ENCODE data around the gene CADM3.

Gene CADM3, protein sequence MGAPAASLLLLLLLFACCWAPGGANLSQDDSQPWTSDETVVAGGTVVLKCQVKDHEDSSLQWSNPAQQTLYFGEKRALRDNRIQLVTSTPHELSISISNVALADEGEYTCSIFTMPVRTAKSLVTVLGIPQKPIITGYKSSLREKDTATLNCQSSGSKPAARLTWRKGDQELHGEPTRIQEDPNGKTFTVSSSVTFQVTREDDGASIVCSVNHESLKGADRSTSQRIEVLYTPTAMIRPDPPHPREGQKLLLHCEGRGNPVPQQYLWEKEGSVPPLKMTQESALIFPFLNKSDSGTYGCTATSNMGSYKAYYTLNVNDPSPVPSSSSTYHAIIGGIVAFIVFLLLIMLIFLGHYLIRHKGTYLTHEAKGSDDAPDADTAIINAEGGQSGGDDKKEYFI

DNA sequence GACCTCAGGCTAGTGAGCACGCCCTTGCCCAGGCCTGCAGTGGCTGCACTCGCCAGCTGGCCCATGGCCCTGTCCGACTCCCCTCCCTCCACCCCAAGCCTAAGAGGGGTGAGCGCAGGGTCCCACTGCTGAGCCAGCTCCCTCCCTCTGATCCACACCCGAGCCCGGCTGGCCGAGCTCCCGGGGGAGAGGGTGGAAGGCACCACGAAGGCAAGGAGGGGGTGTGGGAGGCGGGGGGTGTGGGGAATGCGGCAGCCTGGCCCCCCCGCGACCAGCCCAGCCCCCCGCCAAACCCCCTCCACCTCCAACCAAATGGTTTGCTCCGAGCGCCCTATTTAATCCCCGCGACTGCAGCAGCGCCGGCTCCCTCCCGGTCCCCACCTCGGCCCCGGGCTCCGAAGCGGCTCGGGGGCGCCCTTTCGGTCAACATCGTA is at the start of gene CADM3:
Gene CADM3, plus strand, starts transcription at position 362 of the 434 bp plus-strand sequence. CDS start 151 bp downstream, outside the sequence.
- no peak for DNase-seq (ENCODE audit: low read depth in 3 of 3)

DNA sequence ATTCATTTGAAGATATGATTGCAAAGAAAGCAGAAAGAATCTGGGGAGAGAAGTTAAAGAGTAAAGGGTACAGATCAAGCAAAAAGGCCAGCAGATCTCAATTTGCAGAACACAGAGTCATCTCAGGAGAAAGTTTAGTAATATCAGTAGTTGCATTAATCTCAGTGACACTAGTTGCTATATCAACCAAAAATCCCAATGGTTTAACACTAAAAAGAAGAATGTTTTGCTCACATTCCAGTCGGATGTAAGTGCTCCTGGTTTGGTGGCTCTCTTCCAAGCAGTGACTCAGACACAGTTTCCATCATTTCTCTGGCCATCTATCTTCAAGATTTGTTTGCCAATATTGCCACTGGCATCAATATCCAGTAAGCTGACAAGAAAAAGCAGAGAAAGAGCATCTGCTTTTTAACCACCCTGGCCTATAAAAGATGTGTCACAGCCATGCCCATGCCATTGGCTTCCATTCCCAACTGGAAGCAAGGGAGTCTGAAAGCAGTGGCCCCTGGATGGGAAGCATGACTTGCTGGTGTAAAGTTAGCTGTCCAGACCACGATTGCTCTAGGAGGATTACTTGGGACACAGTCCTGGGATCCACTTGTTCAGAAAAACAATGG is 49.3 kb upstream of the CADM3 start:
- DNase-seq (ENCODE audit: low read depth in 3 of 3) = no peak

DNA sequence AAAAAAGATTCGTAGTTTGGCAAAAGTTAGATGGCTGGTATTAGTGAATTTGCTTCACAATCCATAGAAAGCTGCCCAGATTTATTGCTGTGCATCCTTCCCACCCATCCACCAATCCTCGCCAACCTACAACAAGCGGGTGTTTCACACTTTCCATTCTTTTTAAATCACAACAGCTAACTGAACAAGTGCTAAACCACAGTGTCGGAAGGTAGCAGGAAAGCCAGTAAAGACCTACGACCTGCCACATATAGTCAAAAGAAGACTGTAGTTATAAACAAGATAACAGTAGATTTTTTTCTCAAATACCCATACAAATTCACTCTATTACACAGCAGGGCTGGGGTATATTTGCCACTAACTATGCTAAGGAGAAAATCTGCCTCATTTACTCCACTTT is 47.8 kb upstream of the CADM3 start:
- DNase-seq (ENCODE audit: low read depth in 3 of 3) = no peak

DNA sequence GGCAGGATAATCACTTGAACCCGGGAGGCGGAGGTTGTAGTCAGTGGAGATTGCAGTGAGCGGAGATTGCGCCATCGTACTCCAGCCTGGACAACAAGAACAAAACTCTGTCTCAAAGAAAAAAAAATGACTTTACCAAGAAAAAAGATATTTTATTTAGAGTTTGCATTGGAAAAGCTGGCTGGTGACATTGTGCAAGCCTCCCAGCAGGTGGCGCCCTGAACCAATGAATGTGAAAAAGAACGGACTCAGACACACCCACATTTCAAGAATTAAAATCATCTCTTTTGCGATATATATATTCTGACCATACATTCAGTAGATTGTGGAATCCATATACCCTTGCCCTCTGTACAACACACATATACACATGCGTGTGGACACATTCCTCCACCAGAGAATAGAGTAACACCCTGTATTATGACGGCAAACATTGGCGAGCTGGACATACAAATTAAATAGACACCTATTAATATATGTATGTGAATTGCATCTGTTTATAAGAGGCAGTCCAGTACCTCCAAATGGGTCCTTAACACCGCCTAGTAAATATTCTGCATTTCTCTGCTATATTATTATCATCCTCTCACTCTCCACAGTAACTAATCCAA is 39.0 kb upstream of the CADM3 start:
- peak; percentile 26 to 70 (median 60) for DNase-seq (ENCODE audit: low read depth in 3 of 3)

DNA sequence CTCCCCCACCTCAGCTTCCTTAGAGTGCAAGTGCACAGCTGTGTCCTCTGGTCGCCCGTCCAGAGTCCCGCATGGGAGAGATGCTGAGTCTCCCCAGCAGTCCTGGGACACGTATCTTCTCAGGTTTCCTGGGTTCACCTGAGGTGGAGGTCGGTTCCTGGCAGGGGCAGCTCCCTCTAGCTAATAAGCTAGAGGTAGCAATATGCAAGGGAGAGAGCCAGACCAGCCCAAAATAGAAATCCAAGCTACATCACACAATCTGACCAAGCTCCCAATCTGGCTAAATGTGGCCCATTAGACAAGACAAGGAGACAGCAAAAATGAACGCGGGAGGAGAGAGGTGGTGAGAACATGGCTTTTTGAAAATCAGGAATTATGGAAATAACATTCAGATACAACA is 30.9 kb upstream of the CADM3 start:
- DNase-seq (ENCODE audit: low read depth in 3 of 3) = no peak

DNA sequence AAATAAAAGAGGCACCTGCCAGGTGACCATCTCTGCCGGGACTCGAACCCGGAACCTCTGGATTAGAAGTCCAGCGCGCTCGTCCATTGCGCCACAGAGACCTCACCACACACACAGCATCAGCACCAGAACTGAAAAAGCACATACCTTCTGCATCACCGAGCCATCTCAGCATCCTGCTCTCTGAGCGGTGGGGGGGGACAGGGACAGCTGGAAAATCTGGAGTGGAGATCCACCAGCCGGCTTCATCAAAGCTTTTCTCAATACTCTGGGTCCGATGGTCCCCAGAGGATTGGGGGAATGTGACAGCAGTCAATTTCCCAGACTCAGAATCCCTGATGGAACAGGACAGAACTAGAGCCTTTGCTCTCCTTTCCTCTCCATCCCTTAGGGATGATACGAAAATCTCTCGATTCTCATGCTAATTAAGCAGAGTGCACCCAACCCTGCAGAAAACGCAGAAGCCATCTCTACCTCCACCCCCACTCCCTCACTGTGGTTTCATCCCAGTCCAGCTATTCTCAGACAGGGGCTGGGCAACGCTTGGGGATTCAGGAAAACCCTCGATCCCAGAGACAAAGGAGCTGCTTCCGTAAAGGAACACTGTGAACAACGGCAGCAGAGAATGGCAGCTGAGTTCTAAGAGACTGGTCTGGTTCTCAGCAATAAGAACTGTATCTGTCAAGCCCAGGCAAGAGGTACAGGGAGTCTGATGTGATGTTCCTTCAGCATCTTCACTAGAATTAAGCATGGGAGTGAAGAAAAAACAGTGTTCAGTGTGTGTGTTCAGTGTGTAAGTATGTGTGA is 29.6 kb upstream of the CADM3 start:
- no peak for DNase-seq (ENCODE audit: low read depth in 3 of 3)

DNA sequence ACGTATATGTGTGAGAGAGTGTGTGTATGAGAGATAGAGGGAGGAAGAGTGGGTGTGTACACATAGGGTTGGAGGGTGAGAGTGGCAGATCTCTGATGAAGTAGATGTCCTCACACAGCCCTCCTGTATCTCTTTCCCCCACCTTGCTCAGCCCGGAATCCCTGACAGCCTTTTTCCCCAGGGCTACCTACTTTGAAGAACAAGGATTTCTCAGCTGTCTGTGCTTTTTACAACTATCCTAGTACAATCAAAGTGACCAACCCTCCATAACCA is 29.1 kb upstream of the CADM3 start:
- no peak for DNase-seq (ENCODE audit: low read depth in 3 of 3)

DNA sequence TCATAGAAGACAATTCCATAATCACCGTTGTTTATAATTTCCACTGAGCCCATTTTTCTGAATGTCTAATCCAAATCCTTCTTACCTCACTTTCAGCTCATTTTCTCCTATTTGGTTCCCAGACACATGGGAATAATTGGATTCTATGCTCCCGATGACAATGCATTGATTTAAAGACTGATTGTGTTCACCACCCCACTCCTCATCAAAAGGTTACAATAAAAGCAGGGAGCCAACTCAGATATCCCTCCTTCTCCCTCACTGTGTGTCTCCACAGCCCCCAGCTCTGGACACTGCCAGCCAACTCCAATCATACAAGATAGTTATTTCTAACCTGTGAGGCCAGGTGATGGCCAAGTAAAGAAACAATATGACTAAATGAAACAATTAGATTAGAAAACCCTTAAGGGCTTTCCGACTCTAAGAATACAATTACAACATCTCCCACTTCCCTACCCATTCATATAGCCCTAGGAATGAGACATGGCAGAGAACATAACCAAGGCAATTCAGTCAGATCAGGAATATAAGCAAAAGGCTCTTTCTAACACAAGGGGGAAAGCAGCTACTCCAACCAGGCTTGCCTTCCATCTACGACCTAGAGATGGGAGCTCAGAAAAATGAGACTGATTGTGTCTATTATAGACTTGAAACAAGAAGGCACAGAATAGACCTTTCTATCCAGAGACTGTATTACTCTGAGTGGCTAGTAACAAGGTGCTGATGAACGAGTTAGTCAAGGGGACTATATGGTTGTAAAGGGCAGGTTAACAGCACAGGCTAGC is 28.5 kb upstream of the CADM3 start:
- DNase-seq (ENCODE audit: low read depth in 3 of 3) = no peak

DNA sequence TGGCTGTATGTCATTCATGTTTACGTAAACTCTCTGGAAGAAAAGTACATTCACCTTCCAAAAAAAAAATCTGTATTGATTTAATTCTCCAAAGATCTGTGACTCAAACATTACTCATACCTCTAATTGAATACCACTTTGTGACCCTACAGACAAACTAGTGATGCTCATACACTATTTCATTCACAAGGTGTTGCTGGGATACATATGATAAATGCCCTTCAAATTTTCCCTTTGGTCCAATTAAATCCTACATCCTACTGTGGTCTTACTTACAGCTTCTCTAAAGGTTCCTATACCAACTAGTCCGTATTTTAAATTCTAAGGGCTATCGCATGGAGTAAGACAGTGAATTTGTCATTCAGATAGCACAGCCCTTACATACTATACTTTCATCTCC is 26.8 kb upstream of the CADM3 start:
- no peak for DNase-seq (ENCODE audit: low read depth in 3 of 3)

DNA sequence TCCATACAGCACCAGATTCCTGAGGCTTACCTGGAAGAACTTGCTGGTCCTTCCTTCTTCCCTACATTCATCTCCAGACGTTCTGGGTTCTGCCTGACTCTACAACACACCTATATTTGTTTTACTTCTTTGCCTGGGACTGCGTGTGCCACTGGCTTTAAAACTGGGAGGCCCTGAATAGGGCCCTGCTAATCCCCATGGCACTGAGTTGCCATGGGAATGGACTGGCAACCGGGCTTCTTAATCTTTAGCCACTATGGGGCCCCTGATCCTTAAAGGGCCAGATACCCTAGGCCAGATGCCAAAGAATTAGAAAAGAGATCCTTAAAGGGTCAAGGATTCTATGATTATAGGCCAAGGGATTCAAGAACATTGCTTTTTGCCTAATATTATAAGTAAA is 24.4 kb upstream of the CADM3 start:
- no peak for DNase-seq (ENCODE audit: low read depth in 3 of 3)

DNA sequence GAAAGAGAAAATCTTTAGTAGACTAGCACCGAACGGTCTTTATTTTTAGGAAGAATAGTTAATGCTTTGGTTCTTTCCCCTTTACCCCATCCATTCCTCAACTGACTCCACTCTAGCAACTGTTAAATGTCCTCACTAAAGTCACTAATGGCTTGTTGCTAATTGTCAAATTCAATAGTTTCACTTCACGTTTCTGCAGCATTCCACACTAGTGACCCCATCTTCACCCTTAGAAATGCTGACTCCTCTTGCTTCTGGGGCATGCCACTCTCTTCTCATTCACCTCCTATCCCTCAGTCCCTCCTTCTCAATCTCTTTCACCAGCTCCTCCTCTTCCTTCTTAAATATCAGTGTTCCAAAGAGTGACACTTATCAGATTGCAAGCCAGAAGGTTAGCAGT is 19.4 kb upstream of the CADM3 start:
- DNase-seq (ENCODE audit: low read depth in 3 of 3) = no peak

DNA sequence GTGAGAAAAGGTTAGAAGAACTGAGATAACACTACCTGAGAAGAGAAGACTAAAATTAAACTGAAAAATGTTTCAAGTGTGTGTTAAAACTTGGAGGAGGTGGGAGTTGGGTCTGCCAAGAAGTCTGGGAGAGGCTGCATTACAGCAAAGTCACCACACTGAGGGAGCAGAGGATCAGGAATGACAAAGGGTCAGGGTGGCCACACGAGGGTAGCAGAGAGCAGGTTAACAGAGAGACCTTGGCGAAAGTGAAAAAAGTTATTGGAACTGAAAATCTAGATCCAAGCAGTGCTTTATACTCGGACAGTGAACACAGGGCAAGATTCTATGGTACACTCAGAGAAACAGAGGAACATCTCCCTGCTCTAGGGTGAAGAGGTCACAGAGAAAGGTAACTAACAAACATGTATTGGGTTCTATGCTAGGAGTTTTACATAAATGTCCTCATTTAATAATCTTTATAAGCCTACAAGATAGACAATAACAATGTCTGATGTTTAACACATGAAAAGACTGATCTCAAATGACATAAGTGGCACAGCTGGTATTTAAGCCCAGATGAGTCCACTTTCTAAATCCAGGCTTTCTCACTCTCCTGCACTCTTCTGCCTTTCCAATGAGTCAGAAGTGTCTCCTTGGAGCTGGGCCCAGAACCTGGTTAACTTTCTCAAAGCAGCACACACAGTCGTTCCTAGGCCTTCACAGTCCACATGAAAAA is 10.3 kb upstream of the CADM3 start:
- peak; percentile 43 to 70 (median 47) for DNase-seq (ENCODE audit: low read depth in 3 of 3)

DNA sequence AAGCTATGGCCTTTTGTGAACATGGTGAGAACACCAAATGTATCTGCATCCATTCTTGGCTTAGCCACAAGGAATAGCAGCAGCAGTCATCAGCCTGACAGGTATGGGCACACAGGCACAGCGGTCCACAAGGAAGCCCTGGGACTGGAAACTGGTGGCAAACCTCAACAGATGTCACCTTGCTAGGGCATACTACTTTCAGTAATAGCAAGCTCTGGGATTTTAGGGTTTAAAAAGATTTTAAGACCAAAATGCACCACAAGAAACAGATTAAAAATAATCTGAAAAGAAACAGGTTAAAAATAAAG is 9.7 kb upstream of the CADM3 start:
- DNase-seq (ENCODE audit: low read depth in 3 of 3) = no peak

DNA sequence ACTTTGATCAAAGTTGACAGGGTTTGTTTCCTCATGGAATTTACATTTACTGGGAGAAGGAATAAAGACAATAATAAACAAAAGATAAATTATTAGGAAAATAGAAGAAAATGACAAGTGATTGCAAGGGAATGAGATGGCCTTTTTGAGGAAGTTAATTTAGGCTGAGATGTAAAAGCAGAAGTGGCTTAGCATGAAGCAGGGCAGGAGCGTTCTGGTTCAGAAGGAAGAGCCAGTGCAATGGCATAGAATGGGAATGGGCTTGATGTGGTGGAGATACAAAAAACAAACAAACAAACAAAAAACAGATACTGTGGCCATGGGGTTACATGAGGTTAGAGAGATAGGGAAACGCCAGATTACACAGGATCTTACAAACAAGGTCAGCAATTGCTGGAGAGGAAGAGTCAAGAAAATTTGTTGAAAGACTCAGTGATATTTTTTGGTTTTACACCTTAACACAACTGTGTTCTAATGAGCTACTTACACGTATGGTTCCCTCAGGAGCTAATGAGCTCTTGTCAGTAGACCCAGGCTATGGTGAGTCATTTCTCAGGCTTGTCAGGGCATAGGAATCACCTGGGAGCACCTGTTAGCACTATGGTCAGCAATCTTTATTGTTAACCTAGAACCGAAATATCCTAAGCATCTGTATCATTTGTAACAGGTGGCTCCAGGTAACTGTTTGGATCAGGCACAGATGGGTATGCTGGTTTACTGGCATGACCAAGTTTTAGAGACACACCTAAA is 8.7 kb upstream of the CADM3 start:
- DNase-seq (ENCODE audit: low read depth in 3 of 3) = no peak

DNA sequence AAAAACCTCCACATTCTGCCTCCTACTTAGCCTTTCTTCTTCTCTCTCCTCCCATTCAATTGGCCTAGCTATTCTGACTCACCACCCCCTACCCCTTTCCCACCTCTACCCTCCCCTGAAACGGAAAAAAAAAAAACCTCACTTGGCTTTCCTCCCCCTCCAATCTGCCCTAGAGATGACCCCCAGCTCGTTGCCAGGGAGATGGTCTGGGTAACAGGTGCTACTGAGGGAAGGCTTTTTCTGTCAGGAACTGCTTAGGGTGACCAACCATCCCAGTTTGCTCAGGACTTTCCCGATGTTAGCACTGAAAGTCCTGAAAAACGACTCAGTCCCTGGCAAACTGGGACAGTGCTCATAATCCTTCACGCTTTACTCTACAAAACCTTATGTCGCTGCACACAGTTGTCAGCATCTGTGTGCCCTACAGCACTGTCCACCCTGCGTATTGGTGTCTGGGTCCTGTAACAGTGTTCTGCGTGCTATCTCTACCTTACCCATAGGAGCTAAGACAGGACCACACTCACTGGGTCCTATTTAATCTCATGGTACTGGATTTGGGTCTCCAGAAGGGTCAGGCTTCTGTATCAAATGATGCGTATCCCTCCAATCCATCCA is 7.7 kb upstream of the CADM3 start:
- no peak for DNase-seq (ENCODE audit: low read depth in 3 of 3)

DNA sequence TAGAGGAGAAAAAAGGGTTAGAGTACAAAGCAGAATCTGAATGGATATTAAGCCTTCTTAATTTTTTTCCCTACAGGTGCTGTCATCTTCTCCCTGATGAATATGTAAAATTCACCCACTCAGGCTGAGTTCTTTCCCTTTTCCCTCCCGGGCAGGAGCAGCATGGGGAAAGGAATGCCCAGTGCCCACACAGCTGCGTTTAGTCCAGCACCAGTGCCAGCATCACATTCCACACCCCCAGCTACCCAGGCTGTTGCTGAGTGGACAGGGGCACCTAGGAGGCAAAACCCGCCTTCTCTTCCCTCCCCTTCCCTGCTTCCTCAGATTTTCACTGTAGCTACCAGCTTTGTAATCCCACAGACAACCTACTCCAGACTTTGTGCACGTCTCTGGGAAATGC is 3.4 kb upstream of the CADM3 start:
- DNase-seq (ENCODE audit: low read depth in 3 of 3) = no peak

DNA sequence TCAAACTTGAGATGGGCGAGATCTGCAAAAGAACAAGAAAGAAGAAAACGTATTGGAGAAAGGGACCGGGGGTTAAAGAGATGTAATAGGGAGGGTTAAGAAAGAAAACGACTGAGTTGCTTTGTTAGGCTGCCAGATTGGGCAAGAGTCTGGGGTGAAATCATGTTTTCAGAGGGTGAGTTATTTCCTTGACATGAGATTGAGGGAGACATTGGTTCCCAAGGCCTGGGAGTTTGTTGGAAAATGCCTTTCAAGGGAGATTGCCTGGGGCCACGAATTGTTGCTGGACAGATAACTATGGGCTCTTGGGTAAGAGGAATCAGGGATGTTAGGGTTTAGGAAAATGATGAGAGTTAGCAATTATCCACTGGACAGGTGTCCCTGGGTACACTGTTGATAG is 776 bp upstream of the CADM3 start:
- DNase-seq (ENCODE audit: low read depth in 3 of 3) = no peak

DNA sequence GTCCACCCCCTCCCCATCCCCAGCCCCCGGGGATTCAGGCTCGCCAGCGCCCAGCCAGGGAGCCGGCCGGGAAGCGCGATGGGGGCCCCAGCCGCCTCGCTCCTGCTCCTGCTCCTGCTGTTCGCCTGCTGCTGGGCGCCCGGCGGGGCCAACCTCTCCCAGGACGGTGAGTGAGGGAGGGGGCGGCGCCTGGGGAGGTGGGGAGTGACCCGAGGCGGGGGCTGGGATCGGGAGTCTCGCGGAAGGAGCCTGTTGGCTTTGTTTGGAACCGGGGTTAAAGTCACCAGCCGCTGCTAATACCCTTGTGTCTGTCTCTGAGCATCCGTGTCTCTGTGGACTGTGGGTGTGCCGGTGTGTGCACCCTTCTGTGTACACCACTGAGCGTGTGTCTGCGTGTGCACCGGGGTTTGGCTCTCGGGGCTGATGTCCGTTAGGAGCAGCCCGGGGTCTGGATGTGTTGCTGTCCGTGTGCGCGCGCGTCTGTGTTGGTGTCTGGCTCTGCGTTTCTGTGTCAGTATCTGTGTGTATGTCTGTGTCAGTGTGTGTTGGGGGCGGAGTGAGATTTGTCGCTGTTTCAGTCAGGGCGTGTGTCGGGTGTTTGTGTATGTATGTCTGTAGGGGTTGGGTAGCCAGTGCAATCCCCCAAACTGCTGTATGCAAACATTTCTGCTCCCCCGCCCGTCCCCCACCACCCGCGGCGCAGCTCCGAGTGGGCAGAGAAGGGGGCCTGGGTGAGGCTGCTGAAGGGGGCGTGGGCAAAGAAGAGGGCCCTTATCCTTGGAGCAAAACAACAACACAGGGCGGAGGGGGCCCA is 480 bp downstream of the CADM3 start:
- DNase-seq (ENCODE audit: low read depth in 3 of 3) = no peak

DNA sequence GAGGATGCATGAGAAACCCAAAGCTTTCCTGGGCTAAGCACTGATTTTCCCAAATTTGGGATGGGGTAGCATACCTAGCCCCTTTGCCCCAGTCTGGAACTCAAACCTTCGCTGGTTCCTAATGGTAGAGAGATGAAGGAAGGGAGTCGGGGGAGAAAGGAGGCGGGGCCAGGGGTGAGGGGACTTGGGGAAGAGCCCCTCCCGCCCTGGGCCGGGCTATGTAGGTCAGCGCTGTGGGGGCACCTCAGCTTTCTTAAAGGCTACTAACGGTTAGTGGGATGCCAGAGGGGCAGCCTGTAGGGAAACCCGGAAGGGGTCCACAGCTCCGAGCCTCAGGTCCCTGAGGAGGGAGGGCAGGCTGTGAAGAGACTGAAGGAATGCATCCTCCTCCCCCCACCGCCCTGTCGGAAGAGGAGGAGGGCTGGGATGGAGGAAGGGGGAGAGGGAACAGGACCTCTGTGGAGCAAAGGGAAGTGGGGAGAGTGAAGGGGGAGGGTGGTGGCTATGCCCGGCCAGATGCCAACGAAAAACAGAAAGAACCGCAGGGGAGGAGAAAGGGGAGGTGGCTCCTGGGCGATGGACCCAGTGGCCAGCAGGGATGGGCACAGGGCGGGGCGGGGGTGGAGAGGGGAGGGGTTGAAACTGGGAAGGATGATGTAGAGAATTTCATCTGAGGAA is 1.3 kb downstream of the CADM3 start:
- DNase-seq (ENCODE audit: low read depth in 3 of 3) = no peak
